HG02588 (cell line): ENCODE measurements around the gene NEDD9.

Source experiments
- ATAC-seq: cut with Tn5 transposase; IDR thresholded peaks from one replicate; pipeline ENCODE4 v1.9.1; 2021; ENCODE audit warnings: mild to moderate bottlenecking, moderate library complexity; ENCODE audit not compliant: unreplicated experiment

NEDD9 gene

DNA sequence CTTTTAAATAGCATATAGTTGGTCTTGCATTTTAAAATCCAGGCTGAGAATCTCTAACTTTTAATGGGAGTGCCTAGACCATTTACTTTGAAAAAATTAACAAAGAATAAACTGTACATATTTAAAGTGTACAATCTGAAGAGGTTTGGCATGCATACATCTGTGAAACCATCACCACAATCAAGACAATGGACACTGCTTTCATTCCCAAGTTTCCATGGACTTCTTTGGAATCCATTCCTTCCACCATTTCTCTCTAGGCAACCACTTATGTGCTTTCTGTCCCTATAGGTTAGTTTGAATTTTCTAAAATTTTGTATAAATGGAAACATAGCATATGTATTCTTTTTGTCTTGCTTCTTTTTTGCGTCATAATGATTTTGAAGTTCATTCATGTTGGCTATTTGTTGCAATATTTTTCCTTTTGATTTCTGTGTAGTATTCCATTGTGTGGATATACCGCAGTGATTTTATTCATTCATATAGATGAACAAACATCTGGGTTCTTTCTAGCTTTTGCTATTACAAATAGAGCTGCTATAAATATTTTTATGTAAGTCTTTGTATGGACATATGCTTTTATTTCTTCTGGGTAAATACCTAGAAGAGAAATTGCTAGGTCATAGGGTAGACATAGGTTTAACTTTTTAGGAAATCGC lies 50.9 kb downstream of the NEDD9 start:
- ATAC-seq: no peak

DNA sequence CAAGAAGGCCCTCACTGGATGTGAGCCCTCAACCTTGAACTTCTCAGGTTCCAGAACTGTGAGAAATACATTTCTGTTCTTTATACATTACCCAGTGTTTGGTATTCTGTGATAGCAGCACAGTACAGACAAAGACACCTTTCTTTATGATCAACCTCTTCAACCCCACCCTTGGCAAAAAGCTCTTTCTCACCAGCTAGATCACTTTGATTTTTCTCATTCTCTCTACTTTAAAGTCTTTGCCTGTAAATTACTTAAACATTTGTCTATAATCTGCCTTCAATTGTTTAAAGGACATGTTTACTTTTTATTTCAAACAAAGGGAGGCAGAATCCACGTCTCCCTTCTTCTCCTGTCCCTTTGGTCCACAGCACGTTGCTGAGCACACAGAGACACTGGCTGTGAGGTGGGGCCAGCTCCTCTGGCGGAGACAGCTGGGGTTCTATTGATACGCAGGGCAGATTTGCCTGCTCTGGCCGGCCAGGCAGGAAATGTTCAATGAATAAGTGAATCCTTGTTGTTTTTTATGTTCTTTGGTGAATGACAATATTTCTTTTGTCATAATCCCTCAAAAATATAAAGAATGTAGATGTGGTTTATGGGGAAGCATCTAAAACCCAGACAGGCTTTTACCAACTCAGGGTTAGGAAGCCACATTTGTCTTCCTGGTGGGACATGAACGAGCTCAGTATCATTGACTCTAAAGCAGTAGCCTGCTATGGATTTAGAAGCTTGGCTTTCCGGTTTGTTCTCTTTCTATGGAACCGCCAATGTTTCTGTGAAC lies 52.9 kb downstream of the NEDD9 start:
- ATAC-seq: no peak

DNA sequence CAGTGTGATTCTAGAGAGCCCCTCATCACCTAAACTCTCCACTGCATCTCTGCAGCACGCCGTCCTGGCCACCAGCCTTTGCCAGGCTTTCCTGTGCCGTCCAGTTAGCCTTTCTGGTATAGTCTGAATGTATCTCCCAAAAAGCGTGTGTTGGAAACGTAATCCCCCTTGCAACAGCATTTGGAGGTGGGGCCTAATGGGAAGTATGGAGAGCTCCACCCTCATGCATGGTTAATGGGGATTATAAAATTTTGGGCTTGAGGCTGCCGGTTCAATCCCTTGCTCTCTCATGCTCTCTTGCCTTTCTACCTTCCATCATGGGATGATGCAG lies 53.4 kb downstream of the NEDD9 start:
- no peak for ATAC-seq

DNA sequence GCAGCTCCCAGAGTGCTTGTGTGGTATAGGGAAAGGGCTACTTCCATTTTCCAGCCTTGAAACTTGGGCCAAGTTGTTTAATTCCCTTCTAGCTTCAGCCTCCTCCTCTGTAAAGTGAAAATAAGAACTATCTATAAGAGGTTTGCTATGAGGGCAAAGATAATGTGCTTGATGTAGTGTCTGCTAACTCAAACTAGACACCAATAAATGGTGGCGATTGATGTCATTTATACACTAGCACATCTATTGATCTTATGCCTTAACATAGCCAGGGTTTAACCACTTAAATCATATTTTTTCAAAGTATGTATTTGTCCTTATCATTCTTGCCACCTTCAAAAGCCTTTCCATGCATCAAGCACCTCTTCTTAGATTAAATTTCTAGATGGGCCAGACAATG lies 55.2 kb downstream of the NEDD9 start:
- no peak for ATAC-seq

DNA sequence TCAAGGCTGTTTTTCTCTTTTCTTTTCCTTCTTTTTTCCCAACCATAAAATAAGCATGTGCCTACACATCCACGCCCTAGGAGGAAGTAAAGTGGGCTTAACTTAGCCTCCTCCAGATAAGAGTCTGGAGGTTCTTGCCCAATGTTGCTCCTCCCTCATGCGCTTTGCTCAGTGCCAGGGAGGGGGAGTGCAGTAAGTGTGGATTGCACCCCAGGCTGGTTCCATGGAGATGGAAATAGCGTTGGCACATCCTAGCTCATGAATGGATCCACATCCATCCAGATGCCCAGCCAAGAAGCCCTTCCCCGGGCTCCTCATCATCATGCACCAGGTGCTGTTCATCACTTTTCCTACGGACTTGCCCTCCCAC lies 58.2 kb downstream of the NEDD9 start:
- ATAC-seq: no peak

DNA sequence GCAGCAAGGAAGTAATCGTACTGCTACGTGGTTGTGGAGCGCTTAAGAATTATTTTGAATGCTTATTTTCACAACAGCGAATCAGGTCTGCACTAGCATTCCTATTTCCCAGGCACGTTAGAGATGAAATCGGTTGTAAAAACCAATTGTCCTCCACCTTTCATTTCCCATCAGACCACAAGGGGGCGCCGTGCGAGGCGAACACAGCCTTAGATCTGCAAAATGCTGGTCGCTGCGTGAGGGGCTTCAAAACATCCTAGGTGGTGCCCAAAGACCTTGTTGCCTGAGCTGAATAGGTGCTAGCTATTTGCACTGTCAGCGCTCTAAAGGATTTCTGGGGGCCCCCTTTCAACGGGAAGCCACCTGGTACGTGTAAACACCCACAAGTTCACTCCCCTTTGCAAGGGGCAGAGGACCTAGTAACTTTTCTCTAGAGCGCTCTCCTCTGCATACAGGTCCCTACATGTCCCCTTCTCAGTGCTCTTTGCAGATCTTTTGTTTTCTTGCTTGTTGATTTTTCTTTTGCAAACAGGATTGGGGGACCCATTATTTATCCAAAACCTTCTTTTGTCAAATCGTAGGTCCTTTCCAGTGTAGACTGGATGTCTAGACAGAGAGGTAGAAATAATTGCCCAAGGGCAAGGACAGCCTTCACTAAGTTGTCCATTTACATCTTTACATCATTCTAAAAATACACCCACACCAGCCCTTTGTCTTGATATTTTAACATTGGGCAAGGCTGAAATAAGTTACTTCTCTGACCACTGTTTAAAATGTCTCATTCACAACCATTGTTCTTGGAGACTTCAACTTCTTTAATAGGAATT lies 59.8 kb downstream of the NEDD9 start:
- ATAC-seq: no peak

DNA sequence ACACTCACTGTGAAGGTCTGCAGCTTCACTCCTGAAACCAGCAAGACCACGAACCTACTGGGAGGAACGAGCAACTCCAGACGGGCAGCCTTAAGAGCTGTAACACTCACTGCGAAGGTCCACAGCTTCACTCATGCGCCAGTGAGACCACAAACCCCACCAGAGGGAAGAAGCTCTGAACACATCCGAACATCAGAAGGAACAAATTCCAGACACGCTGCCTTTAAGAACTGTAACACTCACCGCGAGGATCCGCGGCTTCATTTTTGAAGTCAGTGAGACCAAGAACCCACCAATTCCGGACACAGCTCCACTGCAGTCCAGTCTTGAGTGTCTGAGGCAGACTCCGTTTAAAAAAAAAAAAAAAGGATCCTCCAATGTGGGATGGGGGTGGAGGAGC lies 60.5 kb downstream of the NEDD9 start:
- ATAC-seq: no peak

DNA sequence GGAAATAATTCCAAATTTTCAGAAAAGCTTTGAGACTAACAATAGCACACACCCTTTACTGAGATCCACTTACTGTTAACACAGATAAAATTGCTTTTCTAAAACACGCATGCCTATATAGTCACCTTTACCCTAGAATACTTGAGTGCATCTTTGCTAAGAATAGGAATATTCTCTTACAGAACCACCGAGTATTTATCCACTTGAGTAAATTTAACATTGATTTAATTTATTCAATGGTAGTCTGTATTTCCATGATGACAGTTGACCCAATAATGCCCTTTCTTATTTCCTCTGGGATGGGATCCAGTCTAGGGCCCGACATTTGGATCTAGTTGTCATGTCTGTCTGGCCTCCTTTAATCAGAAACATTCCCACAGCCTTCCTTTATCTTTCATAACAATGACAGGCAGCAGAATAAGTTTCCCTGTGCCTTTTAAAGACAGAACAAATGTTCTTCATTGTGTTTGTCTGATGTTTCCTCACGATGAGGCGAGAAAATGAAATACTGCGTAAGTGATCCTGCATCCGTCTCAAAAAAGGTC lies 64.3 kb downstream of the NEDD9 start:
- ATAC-seq: no peak

DNA sequence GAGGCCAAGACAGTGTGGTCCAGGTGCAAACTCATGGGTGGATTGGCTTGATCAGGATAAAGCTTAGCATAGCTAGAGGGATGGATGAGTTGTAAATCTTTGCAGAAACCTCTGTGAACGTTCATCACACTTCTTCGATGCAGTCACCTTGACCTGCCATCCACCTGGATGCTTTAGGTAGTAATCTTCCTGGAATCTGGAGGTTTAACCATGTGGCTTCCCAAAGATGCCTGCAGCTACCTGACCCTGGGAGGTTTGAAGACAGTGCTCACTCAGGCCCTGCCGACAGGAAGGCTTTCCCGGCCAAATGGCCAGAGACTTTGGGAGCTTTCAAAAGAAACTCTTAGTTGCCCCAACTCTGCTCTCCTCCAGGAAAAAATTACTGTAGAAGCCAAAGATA lies 65.5 kb downstream of the NEDD9 start:
- ATAC-seq: no peak

DNA sequence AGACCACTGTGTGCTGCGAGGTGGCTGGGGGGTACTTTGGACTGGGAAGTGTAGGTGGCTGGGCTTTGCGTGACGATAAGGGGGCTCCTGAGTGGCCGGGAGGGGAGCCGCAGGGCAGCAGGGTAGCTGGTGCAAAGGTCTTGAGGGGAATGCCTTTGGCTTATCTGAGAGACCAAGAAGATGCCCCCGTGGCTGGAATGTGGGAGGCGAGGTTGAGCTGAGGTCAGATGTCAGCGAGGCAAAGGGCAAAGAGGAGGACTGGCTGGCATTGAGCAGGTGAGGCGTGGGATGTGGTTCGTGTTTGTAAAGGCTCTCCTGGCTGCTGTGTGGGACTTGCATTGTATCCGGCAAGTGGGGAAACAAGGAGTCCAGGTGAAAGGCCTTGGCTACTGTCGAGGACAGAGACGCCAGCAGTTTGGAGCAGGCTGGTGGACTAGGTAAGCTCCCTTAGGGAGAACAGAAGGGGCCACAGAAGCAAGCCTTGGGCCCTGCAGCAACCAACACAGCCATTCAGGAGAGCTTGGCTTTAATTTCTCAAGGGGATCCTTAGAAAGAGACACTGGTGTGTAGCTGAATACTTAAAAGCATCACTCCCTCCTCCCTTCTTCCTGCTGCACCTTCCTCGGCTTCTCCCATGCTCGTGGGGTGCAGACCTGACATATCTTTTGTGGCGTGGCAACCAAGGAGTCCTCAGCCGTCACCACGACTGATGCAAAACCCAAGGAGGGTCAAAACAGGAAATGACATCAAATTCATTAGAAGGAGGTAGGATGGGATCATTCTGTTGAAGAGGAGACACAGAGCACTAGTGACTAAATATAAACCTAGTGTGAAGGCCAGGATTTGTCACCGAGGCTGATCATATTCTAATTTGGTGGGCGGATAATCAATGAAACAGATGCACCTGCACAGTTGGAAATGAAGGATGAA lies 67.5 kb downstream of the NEDD9 start:
- no peak for ATAC-seq

DNA sequence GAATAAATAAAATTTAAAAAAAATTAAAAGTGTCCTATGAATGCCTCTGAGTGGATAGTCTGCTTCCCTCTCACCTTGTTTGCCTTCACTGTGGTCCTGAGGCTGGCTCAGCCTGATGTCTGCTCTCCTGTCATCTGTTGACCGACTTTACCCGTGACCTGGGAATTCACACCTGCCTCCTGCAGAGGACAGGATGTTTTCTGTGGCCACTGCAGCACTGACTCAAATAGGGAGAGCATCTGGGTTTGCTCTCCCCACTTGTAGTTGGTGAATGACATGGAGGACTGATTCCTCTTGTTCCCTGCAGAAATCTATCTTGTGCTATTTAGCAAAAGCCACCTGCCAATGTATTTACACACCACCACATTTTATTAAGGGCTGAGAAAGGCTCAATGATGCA lies 68.5 kb downstream of the NEDD9 start:
- ATAC-seq: no peak

DNA sequence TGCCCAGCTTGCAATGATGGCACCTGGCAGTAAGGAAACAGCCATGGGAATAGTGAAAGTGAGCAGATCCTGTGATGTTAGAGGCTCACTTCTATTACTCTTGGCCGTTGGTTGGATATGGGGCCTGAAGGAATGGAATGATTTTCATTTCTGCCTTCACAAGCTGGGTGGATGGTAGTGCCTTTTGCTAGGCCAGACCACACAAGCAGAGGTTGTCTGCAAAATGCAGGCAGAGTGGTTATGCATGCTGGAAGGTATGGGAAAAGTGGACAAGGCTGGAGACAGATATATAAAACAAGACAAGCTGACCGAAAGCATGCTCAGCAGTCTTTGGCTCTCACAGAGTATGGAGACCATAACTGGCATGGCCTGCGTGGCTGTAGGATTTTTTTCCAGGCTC lies 70.2 kb downstream of the NEDD9 start:
- ATAC-seq: no peak

DNA sequence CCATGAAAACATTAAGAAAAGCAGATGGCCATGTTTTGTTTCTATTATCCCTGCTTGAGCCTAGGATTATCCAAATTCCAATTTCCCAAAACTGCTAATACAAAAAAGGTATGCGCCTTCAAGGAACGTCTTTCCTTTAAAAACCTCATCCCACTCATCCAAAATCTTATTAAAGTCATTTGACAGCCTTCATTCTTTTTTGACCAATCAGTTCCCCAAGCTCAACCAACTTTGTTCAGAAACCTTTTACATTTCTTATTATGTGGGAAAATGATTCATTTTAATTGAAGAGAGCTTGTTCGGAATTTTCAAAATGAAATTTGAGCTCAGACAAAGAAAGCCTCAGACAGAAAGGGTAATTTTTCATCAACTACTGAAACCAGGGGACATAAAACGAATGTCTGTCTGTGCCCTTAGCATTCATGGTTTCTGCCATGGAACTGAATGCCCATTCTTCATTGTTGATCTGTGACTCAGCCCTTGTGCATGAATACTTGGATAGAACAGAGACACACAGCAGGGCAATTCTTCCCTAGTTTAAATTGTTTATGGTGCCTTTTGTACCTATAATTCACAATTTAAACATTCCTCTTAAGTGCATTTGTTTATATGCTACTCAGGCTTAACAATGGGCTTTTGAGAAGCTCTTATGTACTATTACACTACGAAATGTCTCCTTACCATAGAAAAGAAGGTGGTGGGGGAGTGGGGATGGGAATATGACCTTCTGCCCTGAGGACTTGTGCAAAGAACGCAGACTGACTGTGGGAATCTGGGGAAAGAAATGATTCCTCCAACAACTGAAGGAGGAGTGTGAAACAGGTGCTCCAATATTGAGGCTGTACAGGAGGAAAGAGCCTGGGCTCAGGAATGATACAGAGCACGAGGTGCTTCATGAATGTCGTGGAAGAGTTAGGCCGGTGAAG lies 71.2 kb downstream of the NEDD9 start:
- no peak for ATAC-seq

DNA sequence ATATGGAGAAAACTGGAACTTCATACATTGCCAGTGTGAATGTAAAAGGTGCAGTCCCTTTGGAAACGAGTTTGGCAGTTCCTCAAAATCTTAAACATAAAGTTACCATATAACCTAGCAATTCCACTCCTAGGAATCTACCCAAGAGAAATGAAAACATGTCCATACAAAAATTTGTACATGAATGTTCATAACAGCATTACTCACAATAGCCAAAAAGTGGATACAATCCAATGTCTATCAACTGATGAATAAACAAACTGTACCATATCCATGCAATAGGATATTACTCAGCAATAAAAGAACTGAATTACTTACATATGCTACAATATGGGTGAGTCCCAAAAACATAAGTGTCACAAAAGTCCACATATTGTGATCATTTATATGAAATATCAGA lies 72.3 kb downstream of the NEDD9 start:
- ATAC-seq: no peak

DNA sequence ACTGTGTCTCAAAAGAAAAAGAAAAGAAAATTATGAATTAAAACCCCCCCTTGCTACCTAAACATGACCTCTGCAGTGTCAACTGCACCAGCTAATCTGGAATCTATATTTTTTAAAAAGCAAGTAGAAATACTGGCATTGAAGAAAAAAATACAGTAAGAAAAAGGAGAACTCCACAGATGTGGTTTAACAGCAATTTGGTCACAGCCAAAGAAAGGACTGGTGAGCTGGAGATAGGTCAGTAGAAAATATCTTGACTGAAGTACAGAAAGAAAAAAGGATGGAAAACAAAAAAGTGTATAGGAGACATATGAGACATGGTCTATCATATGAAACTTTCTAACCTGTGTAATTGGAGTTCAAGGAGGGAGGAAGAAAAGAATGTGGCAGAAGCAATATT lies 76.9 kb downstream of the NEDD9 start:
- ATAC-seq: no peak

DNA sequence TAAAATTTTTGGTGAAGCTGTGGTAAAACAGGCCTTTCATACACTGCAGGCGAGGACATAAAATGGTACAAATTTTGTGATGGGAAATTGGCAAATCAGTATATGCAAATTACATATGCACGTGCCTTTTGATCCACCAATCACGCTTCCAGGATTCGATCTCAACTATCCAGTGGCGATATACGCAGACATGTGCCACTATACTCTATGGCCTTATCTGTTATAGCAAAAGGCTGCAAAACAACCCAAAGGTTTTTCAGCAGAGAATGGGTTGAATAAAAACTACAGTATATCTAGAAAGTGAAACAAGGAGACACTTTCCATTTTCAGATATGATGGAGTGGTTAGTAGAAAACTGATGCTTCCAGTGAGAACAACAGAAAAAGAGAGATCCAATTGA lies 79.0 kb downstream of the NEDD9 start:
- no peak for ATAC-seq

DNA sequence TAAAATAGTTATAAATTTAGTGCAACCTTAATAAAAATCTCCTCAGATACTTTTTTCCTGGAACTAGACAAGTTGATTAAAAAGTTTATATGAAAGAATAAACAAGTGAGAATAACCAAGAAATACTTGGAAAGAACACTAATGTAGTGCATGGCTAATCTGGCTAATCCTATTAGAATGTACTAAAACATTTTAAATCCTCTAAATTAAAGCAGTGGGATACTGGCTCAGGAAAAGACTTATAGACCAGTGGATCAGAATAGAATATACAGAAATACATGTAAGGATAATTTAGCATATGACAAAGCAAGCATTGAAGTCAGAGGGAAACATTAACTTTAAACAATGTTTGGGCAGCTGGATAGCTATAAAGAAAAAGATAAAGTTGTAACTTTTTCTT lies 79.9 kb downstream of the NEDD9 start:
- ATAC-seq: no peak

DNA sequence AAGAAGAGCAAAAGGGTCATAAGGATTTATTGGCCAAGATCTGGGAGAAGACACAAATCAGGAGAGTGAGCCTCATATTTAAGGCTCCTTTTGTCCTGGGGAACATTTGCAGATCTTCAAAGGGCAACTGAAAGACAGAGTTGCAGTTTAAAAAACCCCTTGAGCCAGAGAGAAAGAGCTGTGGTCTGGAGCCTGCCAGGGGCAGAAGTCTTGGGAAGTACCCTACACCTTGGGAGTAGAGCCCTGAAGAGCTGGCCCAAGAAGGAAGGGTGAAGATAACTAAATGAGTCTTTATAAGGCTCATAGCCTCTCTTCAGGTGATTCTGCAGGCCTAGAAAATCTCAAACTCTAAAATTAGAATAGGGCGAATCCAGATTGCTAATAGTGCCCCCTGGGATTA lies 81.0 kb downstream of the NEDD9 start:
- ATAC-seq: no peak

DNA sequence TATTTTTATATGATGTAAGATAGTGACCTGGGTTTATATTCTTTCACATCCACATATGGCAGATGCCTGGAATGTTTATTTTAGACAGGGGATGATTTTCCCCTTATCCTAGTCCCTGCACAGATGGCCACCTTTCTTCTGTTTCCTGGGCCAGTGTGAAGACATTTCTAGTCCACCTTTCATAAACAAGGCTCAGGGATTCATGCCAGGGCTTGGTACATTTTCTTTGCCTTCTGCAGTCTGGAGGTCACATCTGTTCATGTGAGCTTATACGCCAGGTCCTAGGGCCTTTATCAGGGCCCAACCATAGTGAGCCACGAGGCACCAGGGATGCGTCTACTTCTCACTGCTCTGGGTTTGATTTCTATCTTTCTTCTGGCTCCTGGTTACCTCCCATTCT lies 82.9 kb downstream of the NEDD9 start:
- ATAC-seq: no peak
